Measurements from ENCODE around the gene CD6.

- no peak for TF ChIP-seq CBFB (IDR thresholded peaks at IDR 0.05; ENCODE audit: low read depth)
- TF ChIP-seq CTCF (IDR thresholded peaks at IDR 0.05 in 2 of 3, conservative IDR thresholded peaks at IDR 0.05 in 1 of 3; ENCODE audit: control insufficient read depth in 2 of 3, extremely low read depth in 1 of 3, insufficient read depth in 1 of 3, low read depth in 3 of 3, low read length in 3 of 3), result no peak
- no peak for TF ChIP-seq SRF (IDR thresholded peaks at IDR 0.05; ENCODE audit: low read depth in 2 of 2, low read length in 2 of 2)
- TF ChIP-seq BHLHE40 (IDR thresholded peaks at IDR 0.05; ENCODE audit: borderline replicate concordance in 1 of 2, low read depth in 2 of 2, low read length in 1 of 2), result peak in 1 of 2 experiments; percentile 50; a peak in 1 of 4 replicates
- TF ChIP-seq PKNOX1 (IDR thresholded peaks at IDR 0.05), result peak; percentile 69
- TF ChIP-seq CEBPB (IDR thresholded peaks at IDR 0.05; ENCODE audit: borderline replicate concordance in 1 of 2, low read depth in 2 of 2, low read length in 2 of 2), result no peak
- TF ChIP-seq SREBF2 (IDR thresholded peaks at IDR 0.05; ENCODE audit: low read length), result no peak
- TF ChIP-seq USF2 (IDR thresholded peaks at IDR 0.05; ENCODE audit: borderline replicate concordance, low read depth, low read length), result no peak
- no peak; the same call in 1 of the 2 replicates for TF ChIP-seq MAX (IDR thresholded peaks at IDR 0.05; ENCODE audit: low read depth, low read length)
- TF ChIP-seq CBX5 (IDR thresholded peaks at IDR 0.05; ENCODE audit: low read depth), result no peak
- TF ChIP-seq EP300 (IDR thresholded peaks at IDR 0.05; ENCODE audit: borderline replicate concordance in 1 of 2, control insufficient read depth in 1 of 2, low read depth in 2 of 2, low read length in 2 of 2), result no peak; a peak in 1 of 4 replicates
Measured at GRCh38 chr11:60950933-60951605, 20.4 kb upstream of the CD6 start.
